H9 (cell line): ENCODE measurements around the gene RGS14. TPM values are rescaled to one million over a fixed set of nuclear protein-coding genes. Genes with fewer than 3 reads are reported as not detected.

Source experiments
- DNase-seq: peaks from one replicate; pipeline ENCODE4 v3.0.0-alpha.2; 2017
- H2AFZ ChIP-seq: one replicate; pipeline ENCODE4 v1.6.1; 2013; ENCODE audit warnings: mild to moderate bottlenecking, low read length, control low read depth, moderate library complexity
- H2AK5ac ChIP-seq: 2 replicates; pipeline ENCODE4 v1.6.1; 2013; ENCODE audit warnings: low read length, control low read depth, mixed read lengths; ENCODE audit not compliant: insufficient read length
- H2BK120ac ChIP-seq: one replicate; pipeline ENCODE4 v1.6.1; 2013; ENCODE audit warnings: low read depth, mild to moderate bottlenecking, low read length, control low read depth, inconsistent platforms; ENCODE audit not compliant: poor library complexity, severe bottlenecking
- H2BK12ac ChIP-seq: 2 replicates; pipeline ENCODE4 v1.6.1; 2013; ENCODE audit warnings: low read length, control low read depth, mixed read lengths, low read depth; ENCODE audit not compliant: insufficient read length
- H2BK15ac ChIP-seq: 2 replicates; pipeline ENCODE4 v1.6.1; 2013; ENCODE audit warnings: low read depth, low read length, control low read depth
- H2BK20ac ChIP-seq: one replicate; pipeline ENCODE4 v1.6.1; 2013; ENCODE audit warnings: low read depth, mild to moderate bottlenecking, low read length, control low read depth, inconsistent platforms; ENCODE audit not compliant: poor library complexity, severe bottlenecking
- H2BK5ac ChIP-seq: 2 replicates; pipeline ENCODE4 v1.6.1; 2013; ENCODE audit warnings: low read length, control low read depth, mixed read lengths; ENCODE audit not compliant: insufficient read length
- H3K14ac ChIP-seq: 2 replicates; pipeline ENCODE4 v1.6.1; 2013; ENCODE audit warnings: low read length, control low read depth; ENCODE audit not compliant: insufficient read depth
- H3K18ac ChIP-seq: 2 replicates; pipeline ENCODE4 v1.6.1; 2013; ENCODE audit warnings: low read depth, mild to moderate bottlenecking, mixed read lengths, low read length, control low read depth; ENCODE audit not compliant: insufficient read length
- H3K23ac ChIP-seq: 2 replicates; pipeline ENCODE4 v1.6.1; 2013; ENCODE audit warnings: low read length, control low read depth, mixed read lengths, low read depth; ENCODE audit not compliant: insufficient read length
- H3K23me2 ChIP-seq: 2 replicates; pipeline ENCODE4 v1.6.1; 2013; ENCODE audit warnings: low read depth, mild to moderate bottlenecking, mixed read lengths, low read length, control low read depth; ENCODE audit not compliant: insufficient read length, poor library complexity, severe bottlenecking
- H3K27ac ChIP-seq: 2 replicates; pipeline ENCODE4 v1.5.1; 2013; ENCODE audit warnings: low read length, control low read depth, mixed read lengths, low read depth; ENCODE audit not compliant: insufficient read length
- H3K27me3 ChIP-seq: 2 replicates; pipeline ENCODE4 v1.6.1; 2013; ENCODE audit warnings: low read length, control low read depth, inconsistent platforms; ENCODE audit not compliant: insufficient read depth
- H3K4ac ChIP-seq: 2 replicates; pipeline ENCODE4 v1.6.1; 2013; ENCODE audit warnings: low read depth, mild to moderate bottlenecking, control low read depth, inconsistent platforms, low read length, moderate library complexity
- H3K4me1 ChIP-seq: 2 replicates; pipeline ENCODE4 v1.6.1; 2013; ENCODE audit warnings: low read length, control low read depth, inconsistent platforms; ENCODE audit not compliant: insufficient read depth
- H3K4me2 ChIP-seq: 2 replicates; pipeline ENCODE4 v1.6.1; 2013; ENCODE audit warnings: low read length, control low read depth, mixed read lengths; ENCODE audit not compliant: insufficient read length, insufficient read depth
- H3K56ac ChIP-seq: 2 replicates; pipeline ENCODE4 v1.6.1; 2013; ENCODE audit warnings: low read depth, mild to moderate bottlenecking, mixed read lengths, low read length, control low read depth; ENCODE audit not compliant: insufficient read length
- H3K79me1 ChIP-seq: 2 replicates; pipeline ENCODE4 v1.6.1; 2013; ENCODE audit warnings: low read depth, mild to moderate bottlenecking, moderate library complexity, low read length, control low read depth, inconsistent platforms; ENCODE audit not compliant: insufficient read depth, poor library complexity, severe bottlenecking
- H3K79me2 ChIP-seq: 2 replicates; pipeline ENCODE4 v1.6.1; 2013; ENCODE audit warnings: low read length, control low read depth, inconsistent platforms; ENCODE audit not compliant: insufficient read depth
- H3K9ac ChIP-seq: 2 replicates; pipeline ENCODE4 v1.6.1; 2013; ENCODE audit warnings: low read length, control low read depth, mixed read lengths; ENCODE audit not compliant: insufficient read length; ENCODE audit errors: extremely low read depth
- H3K9me3 ChIP-seq: one replicate; pipeline ENCODE4 v1.6.1; 2013; ENCODE audit warnings: low read depth, low read length, inconsistent platforms; ENCODE audit not compliant: control insufficient read depth
- H3T11ph ChIP-seq: one replicate; pipeline ENCODE4 v1.6.1; 2013; ENCODE audit warnings: mild to moderate bottlenecking, low read length, control low read depth, inconsistent platforms
- H4K20me1 ChIP-seq: one replicate; pipeline ENCODE4 v1.6.1; 2013; ENCODE audit not compliant: control insufficient read depth, insufficient read length, insufficient read depth
- H4K5ac ChIP-seq: 2 replicates; pipeline ENCODE4 v1.6.1; 2013; ENCODE audit warnings: low read depth, mild to moderate bottlenecking, mixed read lengths, low read length, control low read depth; ENCODE audit not compliant: insufficient read length
- H4K8ac ChIP-seq: replicated peaks from 2 replicates; pipeline ENCODE4 v1.6.1; 2013; ENCODE audit warnings: low read length, control low read depth, mixed read lengths, low read depth; ENCODE audit not compliant: insufficient read length
- H4K91ac ChIP-seq: 2 replicates; pipeline ENCODE4 v1.6.1; 2013; ENCODE audit warnings: low read depth, mild to moderate bottlenecking, moderate library complexity, mixed read lengths, low read length, control low read depth; ENCODE audit not compliant: insufficient read length
- H3K27ac Mint-ChIP-seq, 3 experiments: 2 replicates in 2 of 3; 3 replicates in 1 of 3; pipeline ENCODE4 v1.8.0; 2020 to 2021; ENCODE audit warnings: mixed read lengths in 3 of 3, mild to moderate bottlenecking in 1 of 3, moderate library complexity in 1 of 3
- H3K27me3 Mint-ChIP-seq: 2 replicates; pipeline ENCODE4 v1.8.0; 2021; ENCODE audit warnings: low read depth, mild to moderate bottlenecking, moderate library complexity, mixed read lengths
- H3K36me3 Mint-ChIP-seq, 3 experiments: 2 replicates in 2 of 3; 3 replicates in 1 of 3; pipeline ENCODE4 v1.8.0; 2020 to 2021; ENCODE audit warnings: low read depth in 3 of 3, mixed read lengths in 3 of 3; ENCODE audit not compliant: insufficient read depth in 1 of 3
- H3K4me1 Mint-ChIP-seq, 2 experiments: 2 replicates each; pipeline ENCODE4 v1.8.0; 2020; ENCODE audit warnings: mixed read lengths in 2 of 2
- H3K4me3 Mint-ChIP-seq, 2 experiments: 2 replicates in 1 of 2; 3 replicates in 1 of 2; pipeline ENCODE4 v1.8.0; 2020 to 2021; ENCODE audit warnings: mild to moderate bottlenecking in 2 of 2, mixed read lengths in 2 of 2, moderate library complexity in 1 of 2
- H3K9me3 Mint-ChIP-seq, 2 experiments: 2 replicates in 1 of 2; 3 replicates in 1 of 2; pipeline ENCODE4 v1.8.0; 2020; ENCODE audit warnings: mild to moderate bottlenecking in 2 of 2, mixed read lengths in 2 of 2, moderate library complexity in 1 of 2
- WGBS: extraction: QIAGEN DNeasy Blood & Tissue Kit; methylation state at CpG from one replicate; pipeline ENCODE4 v1.1.7; 2013; ENCODE audit warnings: missing lambda C conversion rate, low lambda C conversion rate, mixed read lengths; ENCODE audit not compliant: insufficient read length; ENCODE audit errors: extremely low coverage; 5-methylcytosine and 5-hydroxymethylcytosine counted together
- total RNA-seq: library from RNA; stranded (reverse); gene quantifications from 2 replicates; pipeline ENCODE4 v1.2.1, GENCODE V29; 2021
- TF ChIP-seq, protein P1 (sequence below): fragments of 200-600 bp; sonication (generic); conservative IDR thresholded peaks from 3 replicates; pipeline ENCODE4 v1.8.0; 2021; ENCODE audit warnings: antibody characterized with exemption, mild to moderate bottlenecking

Gene RGS14
- total RNA-seq, 1 experiment from 2014 or later = 12.3 TPM

DNA sequence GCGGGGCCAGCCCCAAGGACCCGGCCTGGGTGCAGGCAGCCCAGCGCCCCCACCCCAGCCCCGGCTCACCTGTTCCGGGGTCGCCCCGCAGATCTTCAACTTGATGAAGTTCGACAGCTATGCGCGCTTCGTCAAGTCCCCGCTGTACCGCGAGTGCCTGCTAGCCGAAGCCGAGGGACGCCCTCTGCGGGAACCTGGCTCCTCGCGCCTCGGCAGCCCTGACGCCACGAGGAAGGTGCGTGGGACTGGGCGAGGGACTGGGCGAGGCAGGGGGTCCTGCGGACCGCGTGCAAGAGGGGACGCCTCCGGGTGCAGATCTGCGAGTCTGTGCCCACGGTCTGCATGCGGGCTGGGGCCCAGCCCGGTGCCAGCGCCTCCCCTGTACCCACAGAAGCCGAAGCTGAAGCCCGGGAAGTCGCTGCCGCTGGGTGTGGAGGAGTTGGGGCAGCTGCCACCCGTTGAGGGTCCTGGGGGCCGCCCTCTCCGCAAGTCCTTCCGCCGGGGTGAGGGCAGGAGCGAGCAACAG, 9.7 kb downstream of the RGS14 start:
- TF ChIP-seq, protein P1, sequence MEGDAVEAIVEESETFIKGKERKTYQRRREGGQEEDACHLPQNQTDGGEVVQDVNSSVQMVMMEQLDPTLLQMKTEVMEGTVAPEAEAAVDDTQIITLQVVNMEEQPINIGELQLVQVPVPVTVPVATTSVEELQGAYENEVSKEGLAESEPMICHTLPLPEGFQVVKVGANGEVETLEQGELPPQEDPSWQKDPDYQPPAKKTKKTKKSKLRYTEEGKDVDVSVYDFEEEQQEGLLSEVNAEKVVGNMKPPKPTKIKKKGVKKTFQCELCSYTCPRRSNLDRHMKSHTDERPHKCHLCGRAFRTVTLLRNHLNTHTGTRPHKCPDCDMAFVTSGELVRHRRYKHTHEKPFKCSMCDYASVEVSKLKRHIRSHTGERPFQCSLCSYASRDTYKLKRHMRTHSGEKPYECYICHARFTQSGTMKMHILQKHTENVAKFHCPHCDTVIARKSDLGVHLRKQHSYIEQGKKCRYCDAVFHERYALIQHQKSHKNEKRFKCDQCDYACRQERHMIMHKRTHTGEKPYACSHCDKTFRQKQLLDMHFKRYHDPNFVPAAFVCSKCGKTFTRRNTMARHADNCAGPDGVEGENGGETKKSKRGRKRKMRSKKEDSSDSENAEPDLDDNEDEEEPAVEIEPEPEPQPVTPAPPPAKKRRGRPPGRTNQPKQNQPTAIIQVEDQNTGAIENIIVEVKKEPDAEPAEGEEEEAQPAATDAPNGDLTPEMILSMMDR = peak; percentile 14; the same call in 1 of the 3 replicates
- no peak for DNase-seq
- Histone ChIP-seq H3K79me2 (no peaks in the 10 kb centered on the region), H3T11ph (no peak overlapping the region), H3K9me3 (no peaks in the 10 kb centered on the region), H2AK5ac (no peak overlapping the region), H4K5ac (no peak overlapping the region), H2AFZ (no peak overlapping the region), H3K27ac (no peak overlapping the region), H3K9ac (no peak overlapping the region), H4K8ac (no peak overlapping the region), H3K79me1 (no peaks in the 10 kb centered on the region), H3K27me3 (no peaks in the 10 kb centered on the region; the same call in 1 of the 2 replicates), H3K18ac (no peak overlapping the region), H3K4me2 (peak overlapping the region; percentile 46), H4K20me1 (no peaks in the 10 kb centered on the region), H2BK15ac (no peak overlapping the region), H3K4ac (no peak overlapping the region), H3K23ac (no peak overlapping the region), H2BK20ac (no peak overlapping the region), H2BK5ac (no peak overlapping the region), H3K56ac (no peak overlapping the region), H3K14ac (peak overlapping the region; percentile 0), H3K4me1 (peaks cover 11% of the 10 kb centered on the region; the same call in 1 of the 2 replicates), H2BK120ac (no peak overlapping the region), H2BK12ac (no peak overlapping the region), H3K23me2 (peaks cover 13% of the 10 kb centered on the region), H4K91ac (no peak overlapping the region)
- WGBS = no CpG with 5 or more reads among the region's 46 CpGs
- H3K4me3 Mint-ChIP-seq = peak overlapping the region; percentile 76 to 90
- H3K36me3 Mint-ChIP-seq = peaks cover 8 to 15% (median 8%) of the 10 kb centered on the region in 3 experiments
- peaks cover 37 to 62% of the 10 kb centered on the region in 2 experiments for H3K4me1 Mint-ChIP-seq
- no peaks in the 10 kb centered on the region; a peak in 1 of 5 replicates for H3K9me3 Mint-ChIP-seq
- H3K27ac Mint-ChIP-seq = no peak overlapping the region
- H3K27me3 Mint-ChIP-seq = peaks cover 30% of the 10 kb centered on the region
